Urinary bladder (tissue), 4 donors: ENCODE results near the gene CSF3. TPM values are rescaled to one million over a fixed set of nuclear protein-coding genes. Genes with fewer than 3 reads are reported as not detected.
"Not testable (repeated sequence)": the region's sequence is repeated elsewhere in the genome, so short reads cannot be mapped to it uniquely, and the experiment has no call there.

Experiments
- DNase-seq: peaks from one replicate; pipeline ENCODE4 v3.0.0-alpha.2; 2015; ENCODE audit errors: extremely low spot score
- H3K27ac ChIP-seq: one replicate; pipeline ENCODE4 v1.5.1; 2013; ENCODE audit warnings: low read depth, mild to moderate bottlenecking, moderate library complexity
- H3K36me3 ChIP-seq: one replicate; pipeline ENCODE4 v1.6.1; 2013; ENCODE audit warnings: mild to moderate bottlenecking, moderate library complexity; ENCODE audit not compliant: insufficient read depth
- H3K4me1 ChIP-seq: one replicate; pipeline ENCODE4 v1.6.1; 2013; ENCODE audit warnings: mild to moderate bottlenecking, moderate library complexity; ENCODE audit not compliant: insufficient read depth
- H3K4me3 ChIP-seq: one replicate; pipeline ENCODE4 v1.5.1; 2013; ENCODE audit warnings: low read depth, low read length
- WGBS: extraction: QIAGEN DNeasy Blood & Tissue Kit; methylation state at CpG from one replicate; pipeline ENCODE4 v1.1.7; 2013; 5-methylcytosine and 5-hydroxymethylcytosine counted together
- polyA plus RNA-seq: library from polyadenylated mRNA; stranded (reverse); fragments of 200-250 nt; gene quantifications from one replicate; pipeline ENCODE4 v1.2.3, GENCODE V29; 2013
- total RNA-seq: library from RNA; depleted of rRNA; stranded (reverse); fragments of >200 nt; gene quantifications from one replicate; pipeline ENCODE4 v1.2.3, GENCODE V29; 2014
- donor health status: healthy with polysubstance abuse.
- donor health status: healthy.

CSF3 gene
- total and polyA plus RNA-seq, 2 donors, result 2.3 TPM; not detected in 1

DNA sequence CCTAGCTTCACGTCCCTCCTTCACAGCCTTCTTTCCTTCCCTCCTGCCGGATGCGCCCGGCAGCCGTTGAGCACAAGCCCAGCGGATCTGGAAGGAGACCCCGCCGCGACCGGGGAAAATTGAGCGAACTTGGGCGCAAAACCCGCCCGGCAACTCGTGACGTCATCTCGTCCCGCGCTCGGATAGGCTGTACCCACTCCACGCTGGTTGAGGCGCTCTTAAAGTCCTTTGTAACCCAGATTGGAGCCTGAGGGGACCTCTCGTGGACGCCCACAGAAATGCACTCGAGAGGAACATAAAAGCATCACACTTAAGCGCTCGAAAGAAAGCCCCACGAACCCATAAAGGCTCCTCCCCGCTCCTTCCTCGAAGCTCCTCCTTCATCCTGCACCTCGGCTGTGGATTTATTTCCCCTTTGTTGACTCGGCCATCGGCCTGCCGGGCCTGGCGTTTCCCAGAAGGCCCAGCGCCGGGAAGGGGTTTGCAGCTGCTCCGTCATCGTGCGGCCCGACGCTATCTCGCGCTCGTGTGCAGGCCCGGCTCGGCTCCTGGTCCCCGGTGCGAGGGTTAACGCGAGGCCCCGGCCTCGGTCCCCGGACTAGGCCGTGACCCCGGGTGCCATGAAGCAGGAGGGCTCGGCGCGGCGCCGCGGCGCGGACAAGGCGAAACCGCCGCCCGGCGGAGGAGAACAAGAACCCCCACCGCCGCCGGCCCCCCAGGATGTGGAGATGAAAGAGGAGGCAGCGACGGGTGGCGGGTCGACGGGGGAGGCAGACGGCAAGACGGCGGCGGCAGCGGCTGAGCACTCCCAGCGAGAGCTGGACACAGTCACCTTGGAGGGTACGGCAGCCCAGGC is 34.7 kb upstream of the CSF3 start, which contains the start of gene PSMD3:
TSS of gene PSMD3 (plus strand) at position 457 of the 856 bp plus-strand sequence. CDS start at position 621, 164 bp downstream.
- Histone ChIP-seq H3K4me1 (no peaks in the 10 kb centered on the region), H3K27ac (peak within 1 kb of the TSS; percentile 71), H3K36me3 (no peaks in the 10 kb centered on the region), H3K4me3 (peak within 1 kb of the TSS; percentile 93)
- peak; percentile 100 for DNase-seq
- WGBS, result under 1% methylated on average over 84 of the region's 84 CpGs

DNA sequence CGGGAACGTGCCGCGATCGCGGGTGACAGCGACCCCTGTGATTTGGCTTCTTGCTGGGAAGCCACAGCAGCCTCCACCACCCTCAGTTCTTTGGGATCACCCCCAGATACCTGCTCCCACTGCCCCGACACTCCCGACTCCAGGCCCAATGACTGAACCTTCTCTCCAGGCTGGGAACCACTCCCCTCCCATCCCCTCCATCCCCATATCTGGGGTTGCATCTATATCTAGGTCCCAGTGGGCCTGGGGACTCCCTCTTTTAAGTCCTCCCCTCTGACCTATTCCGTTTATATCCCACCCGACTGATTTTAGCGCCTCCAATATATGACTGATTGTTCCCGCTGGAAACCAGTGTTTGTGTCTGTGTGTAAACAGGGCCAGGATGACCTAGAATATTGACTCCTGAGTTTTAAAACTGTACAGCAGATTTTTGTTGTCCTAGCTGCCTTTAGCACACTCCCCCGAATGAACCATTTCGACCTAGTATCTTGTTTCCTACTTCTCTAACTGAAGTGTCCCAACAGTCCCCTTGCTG is 34.0 kb upstream of the CSF3 start:
- peak overlapping the region; percentile 71 for H3K27ac ChIP-seq

GRCh38 chr17:39981766-39982375 is 33.4 kb upstream of the CSF3 start:
- Histone ChIP-seq H3K27ac (no peak overlapping the region), H3K4me3 (peak overlapping the region; percentile 93), H3K4me1 (no peaks in the 10 kb centered on the region), H3K36me3 (peaks cover 3% of the 10 kb centered on the region)
- DNase-seq, result no peak
- WGBS, result 30% methylated on average over 7 of the region's 7 CpGs

More for the DNA sequence above, 34.0 kb upstream of the CSF3 start:
- DNase-seq, result no peak
- H3K4me3 ChIP-seq, result peak overlapping the region; percentile 93
- H3K4me1 ChIP-seq, result no peaks in the 10 kb centered on the region
- H3K36me3 ChIP-seq, result no peaks in the 10 kb centered on the region
- 2% methylated on average over 15 of the region's 15 CpGs for WGBS

DNA sequence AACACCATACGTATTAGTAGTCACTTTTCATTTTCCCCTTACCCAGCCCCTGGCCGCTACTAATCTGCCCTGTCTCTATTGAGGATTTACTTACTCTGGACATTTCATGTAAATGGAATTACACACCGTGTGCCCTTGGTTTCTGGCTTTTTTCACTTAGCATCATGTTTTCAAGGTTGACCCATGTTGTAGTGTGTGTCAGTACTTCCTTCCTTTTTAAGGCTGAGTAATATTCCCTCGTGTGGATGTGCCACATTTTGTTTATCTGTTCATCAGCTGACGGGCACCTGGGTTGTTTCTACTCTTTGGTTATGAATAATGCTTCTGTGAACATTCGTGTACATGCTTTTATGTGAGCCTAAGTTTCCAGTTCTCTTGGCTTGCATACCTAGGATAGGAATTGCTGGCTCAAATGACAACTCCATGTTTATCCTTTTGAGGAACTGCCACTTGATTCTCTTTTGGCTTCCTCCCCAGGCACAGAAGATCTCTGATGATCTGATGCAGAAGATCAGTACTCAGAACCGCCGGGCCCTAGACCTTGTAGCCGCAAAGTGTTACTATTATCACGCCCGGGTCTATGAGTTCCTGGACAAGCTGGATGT is 26.9 kb upstream of the CSF3 start:
- WGBS, result 88% methylated on average over 11 of the region's 11 CpGs
- Histone ChIP-seq H3K4me1 (no peaks in the 10 kb centered on the region), H3K4me3 (no peak overlapping the region), H3K36me3 (peaks cover 9% of the 10 kb centered on the region), H3K27ac (no peak overlapping the region)
- no peak for DNase-seq

DNA sequence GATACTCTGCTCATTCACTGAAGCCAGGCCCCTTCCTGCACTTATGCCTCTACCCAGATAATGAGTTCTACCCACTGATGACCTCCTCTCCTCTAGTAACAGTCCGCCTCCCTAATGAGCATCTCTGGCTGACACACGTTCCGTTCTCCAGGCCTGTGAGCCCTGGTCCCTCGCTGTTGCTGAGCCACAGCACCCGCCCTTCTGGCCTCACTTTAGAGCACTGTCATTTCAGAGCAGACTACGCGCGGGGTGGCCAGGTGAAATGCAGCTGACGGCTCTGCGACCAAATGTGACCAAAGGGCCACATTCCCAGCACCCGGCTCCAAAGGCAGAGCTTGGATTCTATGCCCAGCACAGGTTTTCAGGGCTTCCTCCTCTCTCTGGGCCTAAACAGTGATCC is 20.8 kb upstream of the CSF3 start:
- Histone ChIP-seq H3K4me1 (no peaks in the 10 kb centered on the region), H3K27ac (no peak overlapping the region), H3K4me3 (no peak overlapping the region), H3K36me3 (peaks cover 6% of the 10 kb centered on the region)
- 94% methylated on average over 11 of the region's 11 CpGs for WGBS
- no peak for DNase-seq

GRCh38 chr17:39995438-39995837 is 19.8 kb upstream of the CSF3 start:
- WGBS, result 94% methylated on average over 6 of the region's 6 CpGs

DNA sequence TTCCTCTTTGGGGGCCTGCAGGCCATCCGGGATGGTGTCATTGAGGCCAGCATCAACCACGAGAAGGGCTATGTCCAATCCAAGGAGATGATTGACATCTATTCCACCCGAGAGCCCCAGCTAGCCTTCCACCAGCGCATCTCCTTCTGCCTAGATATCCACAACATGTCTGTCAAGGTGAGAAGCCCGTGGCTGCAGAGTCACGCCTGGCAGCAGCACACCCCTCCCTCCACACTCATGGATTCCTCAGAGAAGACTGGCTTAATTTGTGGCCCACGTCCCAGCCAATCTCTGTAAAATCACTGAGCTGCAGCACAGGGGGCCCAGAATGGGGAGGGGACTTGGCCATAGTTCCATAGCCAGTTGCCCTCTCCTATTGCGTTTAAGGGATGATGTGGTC is 19.1 kb upstream of the CSF3 start:
- H3K4me1 ChIP-seq, result no peaks in the 10 kb centered on the region
- DNase-seq, result no peak
- 54% methylated on average over 8 of the region's 8 CpGs for WGBS
- H3K36me3 ChIP-seq, result peaks cover 4% of the 10 kb centered on the region
- H3K4me3 ChIP-seq, result no peak overlapping the region
- no peak overlapping the region for H3K27ac ChIP-seq

More at GRCh38 chr17:39995438-39995837, 19.8 kb upstream of the CSF3 start:
- Histone ChIP-seq H3K36me3 (peaks cover 4% of the 10 kb centered on the region), H3K27ac (no peak overlapping the region), H3K4me1 (no peaks in the 10 kb centered on the region), H3K4me3 (no peak overlapping the region)
- no peak for DNase-seq

DNA sequence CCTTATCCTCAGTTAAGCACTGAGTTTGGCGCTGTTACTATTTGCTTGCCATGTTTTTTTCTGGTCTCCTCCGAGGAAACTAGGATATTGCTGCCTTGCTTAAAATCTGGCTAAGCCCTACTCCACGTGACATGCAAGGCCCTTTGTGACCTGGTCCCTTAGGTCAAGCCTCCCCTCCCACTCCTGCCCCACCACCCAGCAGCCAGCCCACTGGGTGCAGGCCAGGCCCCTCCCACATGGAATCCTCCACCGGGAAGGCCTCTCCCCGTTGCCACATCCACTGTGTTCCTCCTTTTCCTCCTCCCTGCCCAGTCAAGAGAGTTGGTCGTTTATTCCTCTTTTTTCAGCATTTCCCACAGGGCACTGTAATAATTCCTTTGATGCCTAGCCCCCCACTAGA is 18.4 kb upstream of the CSF3 start:
- DNase-seq, result no peak
- Histone ChIP-seq H3K4me1 (no peaks in the 10 kb centered on the region), H3K36me3 (peaks cover 4% of the 10 kb centered on the region), H3K4me3 (no peak overlapping the region), H3K27ac (no peak overlapping the region)
- WGBS, result 35% methylated on average over 6 of the region's 6 CpGs

- 73% methylated on average over 4 of the region's 4 CpGs for WGBS
- DNase-seq, result no peak
- Histone ChIP-seq H3K4me3 (no peak overlapping the region), H3K36me3 (peaks cover 4% of the 10 kb centered on the region), H3K27ac (no peak overlapping the region), H3K4me1 (no peaks in the 10 kb centered on the region)
Observed at GRCh38 chr17:39997543-39997942, 17.7 kb upstream of the CSF3 start.

DNA sequence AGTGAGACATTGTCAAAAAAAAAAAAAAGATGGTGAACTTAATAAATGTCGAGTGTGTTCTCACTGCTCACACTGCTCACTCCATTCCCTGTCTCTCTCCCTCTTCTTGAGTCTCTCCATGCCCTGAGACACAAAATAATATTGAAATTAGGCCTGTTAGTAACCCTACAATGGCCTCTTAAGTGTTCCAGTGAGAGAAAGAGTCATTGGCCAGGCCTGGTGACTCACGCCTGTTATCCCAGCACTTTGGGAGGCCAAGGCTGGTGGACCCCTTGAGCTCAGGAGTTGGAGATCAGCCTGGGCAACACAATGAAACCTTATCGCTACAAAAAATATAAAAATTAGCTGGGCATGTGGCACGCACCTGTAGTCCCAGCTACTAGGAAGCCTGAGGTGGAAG is 16.2 kb upstream of the CSF3 start:
- no peak for DNase-seq
- Histone ChIP-seq H3K27ac (no peak overlapping the region), H3K4me3 (no peak overlapping the region), H3K4me1 (no peaks in the 10 kb centered on the region), H3K36me3 (peaks cover 4% of the 10 kb centered on the region)
- WGBS, result 82% methylated on average over 4 of the region's 4 CpGs

GRCh38 chr17:40000161-40000560 is 15.1 kb upstream of the CSF3 start:
- no peak overlapping the region for H3K27ac ChIP-seq
- H3K4me3 ChIP-seq, result no peak overlapping the region
- no peak for DNase-seq
- 88% methylated on average over 7 of the region's 7 CpGs for WGBS
- H3K4me1 ChIP-seq, result no peaks in the 10 kb centered on the region
- no peaks in the 10 kb centered on the region for H3K36me3 ChIP-seq

DNA sequence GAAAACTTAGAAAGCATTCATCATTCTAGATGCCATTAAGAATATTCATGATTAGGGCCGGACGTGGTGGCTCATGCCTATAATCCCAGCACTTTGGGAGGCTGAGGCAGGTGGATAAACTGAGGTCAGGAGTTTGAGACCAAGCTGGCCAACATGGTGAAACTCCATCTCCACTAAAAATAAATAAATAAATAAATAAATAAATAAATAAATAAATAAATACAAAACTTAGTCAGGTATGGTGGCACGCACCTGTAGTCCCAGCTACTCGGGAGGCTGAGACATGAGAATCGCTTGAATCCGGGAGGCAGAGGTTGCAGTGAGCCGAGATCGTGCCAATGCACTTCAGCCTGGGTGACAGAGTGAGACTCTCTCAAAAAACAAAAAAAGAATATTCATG is 13.9 kb upstream of the CSF3 start:
- H3K4me1 ChIP-seq, H3K36me3 ChIP-seq, H3K4me3 ChIP-seq, H3K27ac ChIP-seq, DNase-seq: not testable (repeated sequence)
- WGBS, result 95% methylated on average over 8 of the region's 8 CpGs

DNA sequence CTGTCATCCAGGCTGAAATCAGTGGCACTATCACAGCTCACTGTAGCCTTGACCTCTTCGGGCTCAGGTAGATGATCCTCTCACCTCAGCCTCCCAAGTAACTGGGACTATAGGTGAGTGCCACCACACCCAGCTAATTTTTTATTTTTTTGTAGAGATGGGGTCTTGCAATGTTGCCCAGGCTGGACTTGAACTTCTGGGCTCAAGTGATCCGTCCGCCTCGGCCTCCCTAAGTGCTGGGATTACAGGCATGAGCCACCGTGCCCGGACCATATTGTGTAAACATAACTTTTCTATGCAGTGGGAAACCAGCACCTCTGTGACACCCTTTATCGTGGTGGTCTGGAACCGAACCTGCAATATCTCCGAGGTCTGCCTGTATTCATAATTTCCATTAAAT is 11.2 kb upstream of the CSF3 start:
- Histone ChIP-seq H3K4me3 (no peak overlapping the region), H3K27ac (no peak overlapping the region), H3K36me3 (no peaks in the 10 kb centered on the region), H3K4me1 (no peaks in the 10 kb centered on the region)
- 87% methylated on average over 9 of the region's 9 CpGs for WGBS
- no peak for DNase-seq
